K562 (cell line): ENCODE results near the gene LMX1B. TPM values are rescaled to one million over a fixed set of nuclear protein-coding genes. Genes with fewer than 3 reads are reported as not detected.

Experiments
- ATAC-seq: fragments of 200-7000 bp; cut with Tn5 transposase; 3 replicates; pipeline ENCODE4 v1.9.1; 2020; ENCODE audit warnings: moderate library complexity
- BruUV-seq: library from RNA; stranded (reverse); fragments of 400-500 nt; replicated peaks from 2 replicates; lab custom pipeline; 2021; lab: Mats Ljungman, UMichigan
- CTCF ChIA-PET: fragments of 300-600 bp; formaldehyde crosslinking; extraction: SDS; loops from one replicate; lab custom pipeline; 2021; ENCODE audit warnings: low intra/inter-chr PET ratio; lab: Yijun Ruan, JAX
- POLR2A ChIA-PET: fragments of 300-600, 350-650 bp; sonication (Branson Sonifier 250); formaldehyde crosslinking; extraction: SDS; loops from one replicate; lab custom pipeline; 2021; ENCODE audit warnings: antibody characterized with exemption, inconsistent platforms; lab: Yijun Ruan, JAX
- DNase-seq, 4 experiments: peaks; one replicate each; pipeline versions ENCODE4 v3.0.0 to v3.0.0-alpha.2; 2011 to 2018; ENCODE audit warnings: low spot score in 3 of 4, mixed read lengths in 3 of 4; ENCODE audit errors: extremely low read depth in 1 of 4
- FAIRE-seq: peaks from 2 replicates; lab custom pipeline; 2011; peaks lifted over from hg19 to GRCh38; lab: Jason Lieb, UNC
- H2AFZ ChIP-seq: 2 replicates; pipeline ENCODE4 v1.6.0; 2011; ENCODE audit warnings: low read depth, low read length, control low read depth, inconsistent platforms
- H3K27ac ChIP-seq: fragments of 200-600 bp; 3 replicates; pipeline ENCODE4 v1.8.0; 2011; ENCODE audit warnings: low read depth, mild to moderate bottlenecking, control low read depth, inconsistent platforms, low read length, moderate library complexity, mixed read lengths; ENCODE audit errors: extremely low read depth
- H3K27me3 ChIP-seq, 2 experiments: fragments of 300-600 bp in 1 of 2; 2 replicates in 1 of 2; 3 replicates in 1 of 2; pipeline versions ENCODE4 v1.6.0 to v1.8.0; 2011; ENCODE audit warnings: inconsistent platforms in 2 of 2, low read length in 2 of 2, mild to moderate bottlenecking in 1 of 2, mixed read lengths in 1 of 2, moderate library complexity in 1 of 2; ENCODE audit not compliant: control insufficient read depth in 2 of 2, insufficient read depth in 2 of 2
- H3K36me3 ChIP-seq: fragments of 300-600 bp; 3 replicates; pipeline ENCODE4 v1.8.0; 2011; ENCODE audit warnings: mild to moderate bottlenecking, low read length, inconsistent platforms; ENCODE audit not compliant: control insufficient read depth, insufficient read depth
- H3K4me1 ChIP-seq, 2 experiments: fragments of 200-600 bp in 1 of 2; replicated peaks in 1 of 2; 2 replicates in 1 of 2; 3 replicates in 1 of 2; pipeline versions ENCODE4 v1.5.1 to v1.8.0; 2011; ENCODE audit warnings: inconsistent platforms in 2 of 2, low read length in 2 of 2, mild to moderate bottlenecking in 1 of 2, mixed read lengths in 1 of 2, moderate library complexity in 1 of 2; ENCODE audit not compliant: control insufficient read depth in 2 of 2, insufficient read depth in 2 of 2
- H3K4me2 ChIP-seq: 2 replicates; pipeline ENCODE4 v1.6.1; 2011; ENCODE audit warnings: low read length, control low read depth, inconsistent platforms, mixed read lengths; ENCODE audit not compliant: insufficient read depth
- H3K4me3 ChIP-seq: fragments of 200-600 bp; sonication (generic), shearing (Covaris generic); 2 replicates; pipeline ENCODE4 v1.5.1; 2016; ENCODE audit warnings: control low read depth, inconsistent platforms
- H3K79me2 ChIP-seq: fragments of 200-600 bp; 3 replicates; pipeline ENCODE4 v1.8.0; 2011; ENCODE audit warnings: low read length, inconsistent platforms; ENCODE audit not compliant: control insufficient read depth, insufficient read depth
- H3K9ac ChIP-seq, 2 experiments: 2 replicates each; pipeline versions ENCODE4 v1.6.0 to v1.6.1; 2011; ENCODE audit warnings: low read depth in 2 of 2, low read length in 2 of 2, control low read depth in 1 of 2, inconsistent platforms in 1 of 2, mild to moderate bottlenecking in 1 of 2, mixed read lengths in 1 of 2; ENCODE audit not compliant: insufficient read depth in 1 of 2
- H3K9me1 ChIP-seq: one replicate; pipeline ENCODE4 v1.6.0; 2011; ENCODE audit warnings: inconsistent platforms, mild to moderate bottlenecking, low read length, moderate library complexity; ENCODE audit not compliant: control insufficient read depth, insufficient read depth
- H3K9me3 ChIP-seq: replicated peaks from 2 replicates; pipeline ENCODE4 v1.5.1; 2011; ENCODE audit warnings: low read depth, low read length, inconsistent platforms; ENCODE audit not compliant: control insufficient read depth, insufficient read depth
- H4K20me1 ChIP-seq: replicated peaks from 2 replicates; pipeline ENCODE4 v1.6.1; 2011; ENCODE audit warnings: low read length, inconsistent platforms, mixed read lengths; ENCODE audit not compliant: control insufficient read depth, insufficient read depth
- CEBPB ChIP-seq: fragments of 450-650 bp; IDR thresholded peaks from 2 replicates; pipeline ENCODE4 v1.6.1; 2016; ENCODE audit warnings: missing genetic modification characterization, missing compliant biosample characterization
- HMG20B ChIP-seq: fragments of 250-450 bp; sonication (Bioruptor Pico); IDR thresholded peaks from 2 replicates; pipeline ENCODE4 v1.5.0; 2021; ENCODE audit warnings: mild to moderate bottlenecking
- PREB ChIP-seq: sonication (generic); formaldehyde crosslinking; IDR thresholded peaks from 2 replicates; pipeline ENCODE4 v1.8.1; 2023; ENCODE audit warnings: mild to moderate bottlenecking, missing genetic modification reagents
- PTRF ChIP-seq: fragments of 450-650 bp; IDR thresholded peaks from 2 replicates; pipeline ENCODE4 v1.6.1; 2016; ENCODE audit warnings: mild to moderate bottlenecking, missing genetic modification characterization, missing compliant biosample characterization
- RBFOX2 ChIP-seq: fragments of 200-400 bp; formaldehyde crosslinking; IDR thresholded peaks from 2 replicates; pipeline ENCODE4 v1.6.1; 2017; ENCODE audit warnings: low read depth, mild to moderate bottlenecking, low read length, moderate library complexity
- RHOXF2B ChIP-seq: fragments of 250-450 bp; sonication (Bioruptor Pico); conservative IDR thresholded peaks from 2 replicates; pipeline ENCODE4 v1.5.1; 2021
- RREB1 ChIP-seq: fragments of 250-450 bp; sonication (Bioruptor Pico); IDR thresholded peaks from 2 replicates; pipeline ENCODE4 v1.4.0; 2020
- ZNF239 ChIP-seq: fragments of 250-450 bp; sonication (Bioruptor Pico); IDR thresholded peaks from 2 replicates; pipeline ENCODE4 v1.4.0; 2020; ENCODE audit warnings: mild to moderate bottlenecking
- WGBS: fragments of 100-300 bp; shearing (Covaris generic); methylation state at CpG from one replicate; pipeline ENCODE4 v1.1.6; 2016; ENCODE audit warnings: low coverage, mixed read lengths; ENCODE audit not compliant: insufficient coverage; ENCODE audit errors: missing lambda C conversion rate; 5-methylcytosine and 5-hydroxymethylcytosine counted together
- in situ Hi-C: fragments of 300-500 bp; cut with MboI; formaldehyde crosslinking; loops from 4 replicates; pipeline ENCODE4 v1.15.0; 2018; ENCODE audit warnings: inconsistent platforms, mixed read lengths
- intact Hi-C: fragments of 100-400 bp; cut with micrococcal nuclease; formaldehyde crosslinking; loops from 2 replicates; pipeline ENCODE4 v1.14.2; 2022
- polyA plus RNA-seq, 8 experiments: library from polyadenylated mRNA; depleted of rRNA in 4 of 8; stranded (reverse) in 5 of 8; unstranded in 3 of 8; fragments of >200 nt; fragmentation: Nextera tagmentation in 2 of 8; fragmentation: Illumina TruSeq in 1 of 8; extraction: Ambion mirVana in 2 of 8; extraction: Trizol in 1 of 8; gene quantifications; 2 replicates each; pipeline versions ENCODE4 v1.2.1 to v1.2.3, GENCODE V29; 2011 to 2014; ENCODE audit warnings: inconsistent platforms in 1 of 8, missing spikeins in 1 of 8
- total RNA-seq, 7 experiments: library from RNA; depleted of rRNA in 6 of 7; stranded (reverse); fragments of >200 nt in 6 of 7; fragmentation: Illumina TruSeq in 2 of 7; extraction: Trizol in 2 of 7; gene quantifications; 2 replicates each; pipeline versions ENCODE4 v1.2.1 to v1.2.3, GENCODE V29; 2011 to 2021; ENCODE audit warnings: low replicate concordance in 1 of 7

LMX1B gene
- total and polyA plus RNA-seq, 9 of the 15 experiments (the other 6 are each of a cell fraction or from before 2014, with no cell fraction given): not detected

GRCh38 chr9:126595982-126596381, 17.7 kb upstream of the LMX1B start:
- ChIA-PET POLR2A (no interaction called here), CTCF (no interaction called here)
- no TSS peak for BruUV-seq
- TF ChIP-seq RBFOX2 (no peak), RHOXF2B (CRISPR knock-in tag) (no peak), HMG20B (no peak), RREB1 (CRISPR knock-in tag) (no peak), PREB (CRISPR knock-in tag) (no peak), ZNF239 (CRISPR knock-in tag) (no peak), CEBPB (tag) (no peak), PTRF (tag) (no peak)
- Histone ChIP-seq H3K36me3 (no peaks in the 10 kb centered on the region), H3K27ac (no peak overlapping the region), H3K4me3 (no peak overlapping the region), H3K27me3 (peaks cover 0 to 4% of the 10 kb centered on the region in 2 experiments; a peak in 1 of 5 replicates), H4K20me1 (no peaks in the 10 kb centered on the region), H3K4me1 (no peaks in the 10 kb centered on the region), H3K9me3 (no peaks in the 10 kb centered on the region), H3K9ac (no peak overlapping the region), H3K79me2 (no peaks in the 10 kb centered on the region), H2AFZ (no peak overlapping the region), H3K4me2 (no peak overlapping the region), H3K9me1 (no peaks in the 10 kb centered on the region)
- DNase-seq (no peak), ATAC-seq (no peak), FAIRE-seq (no peak)
- WGBS: 10% methylated on average over 2 of the region's 2 CpGs
- intact Hi-C loops: no loop called here
- in situ Hi-C loops: no loop called here
